ENCODE measurements around the gene TSPAN18.

GRCh38 chr11:44766972-44767278 lies 40.2 kb downstream of the TSPAN18 start:
- TF ChIP-seq, protein P1, sequence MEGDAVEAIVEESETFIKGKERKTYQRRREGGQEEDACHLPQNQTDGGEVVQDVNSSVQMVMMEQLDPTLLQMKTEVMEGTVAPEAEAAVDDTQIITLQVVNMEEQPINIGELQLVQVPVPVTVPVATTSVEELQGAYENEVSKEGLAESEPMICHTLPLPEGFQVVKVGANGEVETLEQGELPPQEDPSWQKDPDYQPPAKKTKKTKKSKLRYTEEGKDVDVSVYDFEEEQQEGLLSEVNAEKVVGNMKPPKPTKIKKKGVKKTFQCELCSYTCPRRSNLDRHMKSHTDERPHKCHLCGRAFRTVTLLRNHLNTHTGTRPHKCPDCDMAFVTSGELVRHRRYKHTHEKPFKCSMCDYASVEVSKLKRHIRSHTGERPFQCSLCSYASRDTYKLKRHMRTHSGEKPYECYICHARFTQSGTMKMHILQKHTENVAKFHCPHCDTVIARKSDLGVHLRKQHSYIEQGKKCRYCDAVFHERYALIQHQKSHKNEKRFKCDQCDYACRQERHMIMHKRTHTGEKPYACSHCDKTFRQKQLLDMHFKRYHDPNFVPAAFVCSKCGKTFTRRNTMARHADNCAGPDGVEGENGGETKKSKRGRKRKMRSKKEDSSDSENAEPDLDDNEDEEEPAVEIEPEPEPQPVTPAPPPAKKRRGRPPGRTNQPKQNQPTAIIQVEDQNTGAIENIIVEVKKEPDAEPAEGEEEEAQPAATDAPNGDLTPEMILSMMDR (IDR thresholded peaks at IDR 0.05; ENCODE audit: low read length) = no peak
- TF ChIP-seq EZH2 (optimal IDR thresholded peaks at IDR 0.05; ENCODE audit: low read depth, low read length) = no peak
- no peak for TF ChIP-seq EZH2phosphoT487 (IDR thresholded peaks at IDR 0.05; ENCODE audit: low read length)
